ENCODE results near the gene DMTF1.

- no peak for TF ChIP-seq CHD2 (IDR thresholded peaks at IDR 0.05; ENCODE audit: low read length, partially characterized antibody)
- no peak for TF ChIP-seq CTCF (IDR thresholded peaks at IDR 0.05)
- TF ChIP-seq EZH2phosphoT487 (IDR thresholded peaks at IDR 0.05; ENCODE audit: borderline replicate concordance, low read depth): no peak
- TF ChIP-seq SMC3 (IDR thresholded peaks at IDR 0.05; ENCODE audit: low read depth, low read length): no peak
- TF ChIP-seq NFIC (IDR thresholded peaks at IDR 0.05; ENCODE audit: borderline replicate concordance): no peak
These were observed 66.7 kb downstream of the DMTF1 start for GRCh38 chr7:87218796-87219544.
